Endothelial cell (in vitro differentiated cells): ENCODE results near the gene PPP1R1A. TPM values are rescaled to one million over a fixed set of nuclear protein-coding genes. Genes with fewer than 3 reads are reported as not detected.
A peak's percentile ranks its signal among the peaks of the same experiment; 100 is the strongest.

ENCODE experiments used
- DNase-seq: peaks from one replicate; pipeline ENCODE4 v3.0.0; 2021; ENCODE audit warnings: low spot score
- H3K27ac Mint-ChIP-seq: one replicate; pipeline ENCODE4 v1.8.0; 2021; ENCODE audit warnings: mixed read lengths, inconsistent platforms; ENCODE audit not compliant: unreplicated experiment
- H3K27me3 Mint-ChIP-seq: one replicate; pipeline ENCODE4 v1.8.0; 2021; ENCODE audit warnings: mild to moderate bottlenecking, moderate library complexity, mixed read lengths, inconsistent platforms; ENCODE audit not compliant: unreplicated experiment
- H3K36me3 Mint-ChIP-seq: one replicate; pipeline ENCODE4 v1.8.0; 2021; ENCODE audit warnings: mild to moderate bottlenecking, low read depth, mixed read lengths, inconsistent platforms; ENCODE audit not compliant: unreplicated experiment
- H3K4me1 Mint-ChIP-seq: one replicate; pipeline ENCODE4 v1.8.0; 2021; ENCODE audit warnings: mild to moderate bottlenecking, mixed read lengths, inconsistent platforms; ENCODE audit not compliant: unreplicated experiment
- H3K4me3 Mint-ChIP-seq: one replicate; pipeline ENCODE4 v1.8.0; 2021; ENCODE audit warnings: mild to moderate bottlenecking, mixed read lengths, inconsistent platforms; ENCODE audit not compliant: unreplicated experiment
- H3K9me3 Mint-ChIP-seq: one replicate; pipeline ENCODE4 v1.8.0; 2021; ENCODE audit warnings: mixed read lengths, inconsistent platforms; ENCODE audit not compliant: unreplicated experiment
- CTCF ChIP-seq: fragments of 200-600 bp; sonication (generic); IDR thresholded peaks from one replicate; pipeline ENCODE4 v1.5.0; 2021; ENCODE audit warnings: antibody characterized with exemption; ENCODE audit not compliant: unreplicated experiment
- total RNA-seq: library from RNA; stranded (reverse); fragmentation: NEBNext Ultra II Directional; extraction: Animal tissue kit (Norgen Biotek cat#: 25700); gene quantifications from one replicate; pipeline ENCODE4 v1.2.1, GENCODE V29; 2021; ENCODE audit not compliant: unreplicated experiment

Gene PPP1R1A
- total RNA-seq, 1 donor from 2014 or later = 1.3 TPM

GRCh38 chr12:54549774-54550451 is 38.5 kb downstream of the PPP1R1A start:
- Mint-ChIP-seq H3K27ac (no peak overlapping the region), H3K4me1 (peaks cover 27% of the 10 kb centered on the region), H3K27me3 (peaks cover 6% of the 10 kb centered on the region), H3K9me3 (no peaks in the 10 kb centered on the region), H3K36me3 (peaks cover 6% of the 10 kb centered on the region), H3K4me3 (peak overlapping the region; percentile 69)
- TF ChIP-seq CTCF = no peak
- DNase-seq = no peak

GRCh38 chr12:54546511-54546910 is 41.9 kb downstream of the PPP1R1A start:
- H3K4me3 Mint-ChIP-seq = no peak overlapping the region
- peaks cover 26% of the 10 kb centered on the region for H3K4me1 Mint-ChIP-seq
- no peak for TF ChIP-seq CTCF
- DNase-seq = no peak
- H3K9me3 Mint-ChIP-seq = no peaks in the 10 kb centered on the region
- H3K27ac Mint-ChIP-seq = no peak overlapping the region
- H3K27me3 Mint-ChIP-seq = peaks cover 4% of the 10 kb centered on the region
- H3K36me3 Mint-ChIP-seq = peaks cover 4% of the 10 kb centered on the region

GRCh38 chr12:54544743-54545142 is 43.7 kb downstream of the PPP1R1A start:
- Mint-ChIP-seq H3K27me3 (peaks cover 4% of the 10 kb centered on the region), H3K4me1 (peaks cover 8% of the 10 kb centered on the region), H3K9me3 (no peaks in the 10 kb centered on the region), H3K27ac (no peak overlapping the region), H3K36me3 (peaks cover 4% of the 10 kb centered on the region), H3K4me3 (no peak overlapping the region)
- DNase-seq = no peak
- no peak for TF ChIP-seq CTCF

GRCh38 chr12:54543526-54543925 is 44.9 kb downstream of the PPP1R1A start:
- H3K4me1 Mint-ChIP-seq = peaks cover 4% of the 10 kb centered on the region
- no peak overlapping the region for H3K4me3 Mint-ChIP-seq
- no peaks in the 10 kb centered on the region for H3K9me3 Mint-ChIP-seq
- no peak for TF ChIP-seq CTCF
- no peak for DNase-seq
- H3K27me3 Mint-ChIP-seq = peaks cover 4% of the 10 kb centered on the region
- peaks cover 4% of the 10 kb centered on the region for H3K36me3 Mint-ChIP-seq
- H3K27ac Mint-ChIP-seq = no peak overlapping the region

GRCh38 chr12:54541751-54542290 is 46.6 kb downstream of the PPP1R1A start:
- Mint-ChIP-seq H3K9me3 (no peaks in the 10 kb centered on the region), H3K36me3 (peaks cover 4% of the 10 kb centered on the region), H3K27me3 (peaks cover 1% of the 10 kb centered on the region), H3K27ac (no peak overlapping the region), H3K4me1 (peaks cover 2% of the 10 kb centered on the region), H3K4me3 (no peak overlapping the region)
- DNase-seq = no peak
- TF ChIP-seq CTCF = no peak
